DND-41 (cell line): ENCODE results near the gene UBR3.

Source experiments
- EZH2 ChIP-seq: IDR thresholded peaks from 3 replicates; pipeline ENCODE4 v1.6.1; 2012; ENCODE audit warnings: borderline replicate concordance, low read depth, mild to moderate bottlenecking, moderate library complexity, low read length, inconsistent platforms; ENCODE audit not compliant: severe bottlenecking
- TF ChIP-seq, protein P1 (sequence below): IDR thresholded peaks from 2 replicates; pipeline ENCODE4 v1.5.1; 2012; ENCODE audit warnings: borderline replicate concordance, low read length, moderate library complexity, mild to moderate bottlenecking; ENCODE audit not compliant: poor library complexity, severe bottlenecking; ENCODE audit errors: extremely low read depth

GRCh38 chr2:170020777-170021176 is 193.5 kb downstream of the UBR3 start:
- TF ChIP-seq, protein P1, sequence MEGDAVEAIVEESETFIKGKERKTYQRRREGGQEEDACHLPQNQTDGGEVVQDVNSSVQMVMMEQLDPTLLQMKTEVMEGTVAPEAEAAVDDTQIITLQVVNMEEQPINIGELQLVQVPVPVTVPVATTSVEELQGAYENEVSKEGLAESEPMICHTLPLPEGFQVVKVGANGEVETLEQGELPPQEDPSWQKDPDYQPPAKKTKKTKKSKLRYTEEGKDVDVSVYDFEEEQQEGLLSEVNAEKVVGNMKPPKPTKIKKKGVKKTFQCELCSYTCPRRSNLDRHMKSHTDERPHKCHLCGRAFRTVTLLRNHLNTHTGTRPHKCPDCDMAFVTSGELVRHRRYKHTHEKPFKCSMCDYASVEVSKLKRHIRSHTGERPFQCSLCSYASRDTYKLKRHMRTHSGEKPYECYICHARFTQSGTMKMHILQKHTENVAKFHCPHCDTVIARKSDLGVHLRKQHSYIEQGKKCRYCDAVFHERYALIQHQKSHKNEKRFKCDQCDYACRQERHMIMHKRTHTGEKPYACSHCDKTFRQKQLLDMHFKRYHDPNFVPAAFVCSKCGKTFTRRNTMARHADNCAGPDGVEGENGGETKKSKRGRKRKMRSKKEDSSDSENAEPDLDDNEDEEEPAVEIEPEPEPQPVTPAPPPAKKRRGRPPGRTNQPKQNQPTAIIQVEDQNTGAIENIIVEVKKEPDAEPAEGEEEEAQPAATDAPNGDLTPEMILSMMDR: no peak
- no peak for TF ChIP-seq EZH2
